Measurements from ENCODE around the gene GRID2. TPM values are rescaled to one million over a fixed set of nuclear protein-coding genes. Genes with fewer than 3 reads are reported as not detected.

GRID2 gene
- total and polyA plus RNA-seq, 2 donors (not counting 1 experiment from before 2014, with no cell fraction given) = under 0.01 to 0.02 TPM

DNA sequence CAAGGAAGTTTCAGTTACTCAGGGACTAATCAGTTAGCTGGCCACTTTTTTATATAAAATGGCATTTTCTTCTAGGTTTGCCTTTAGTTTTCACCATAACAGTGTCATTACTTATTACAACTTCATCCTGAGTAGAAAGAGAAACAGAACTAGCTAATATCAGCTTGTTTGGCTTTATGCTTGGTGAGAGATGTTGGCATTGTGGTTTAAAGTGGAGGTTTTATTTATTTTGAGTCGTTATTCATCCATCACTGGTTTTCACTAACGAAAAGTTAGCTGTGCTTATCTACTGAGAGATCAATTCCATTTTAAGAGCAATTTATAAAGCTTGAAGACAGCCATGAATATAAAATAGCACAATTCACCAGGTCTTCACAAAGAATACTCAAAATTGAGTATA is 714.5 kb downstream of the GRID2 start:
- no peaks in the 10 kb centered on the region for H3K9me3 ChIP-seq (ENCODE audit: control insufficient read depth, insufficient read depth, low read depth, low read length)
- H3K27ac ChIP-seq (ENCODE audit: insufficient read depth, low read length) = no peak overlapping the region
- peak in 1 of 2 donors; percentile 22 for DNase-seq (ENCODE audit: low read depth in 2 of 2)
- H4K20me1 ChIP-seq (ENCODE audit: control insufficient read depth, extremely low read depth, insufficient read depth, low read length) = no peaks in the 10 kb centered on the region
- no peak overlapping the region for H2AFZ ChIP-seq (ENCODE audit: low read length)
- no peak overlapping the region for H3K9ac ChIP-seq (ENCODE audit: insufficient read depth, low read length)
- H3K4me2 ChIP-seq (ENCODE audit: extremely low read depth, insufficient read depth, low read length) = no peak overlapping the region
- H3K36me3 ChIP-seq (ENCODE audit: control insufficient read depth, insufficient read depth, low read length) = no peaks in the 10 kb centered on the region
- H3K4me3 ChIP-seq (replicated peaks in 1 of 4; ENCODE audit: control extremely low read depth in 1 of 4, insufficient read depth in 1 of 4, low read depth in 3 of 4, low read length in 4 of 4) = no peak overlapping the region
- no peak for TF ChIP-seq EZH2 (IDR thresholded peaks at IDR 0.05; ENCODE audit: low read length, missing control alignments)
- TF ChIP-seq, protein P1, sequence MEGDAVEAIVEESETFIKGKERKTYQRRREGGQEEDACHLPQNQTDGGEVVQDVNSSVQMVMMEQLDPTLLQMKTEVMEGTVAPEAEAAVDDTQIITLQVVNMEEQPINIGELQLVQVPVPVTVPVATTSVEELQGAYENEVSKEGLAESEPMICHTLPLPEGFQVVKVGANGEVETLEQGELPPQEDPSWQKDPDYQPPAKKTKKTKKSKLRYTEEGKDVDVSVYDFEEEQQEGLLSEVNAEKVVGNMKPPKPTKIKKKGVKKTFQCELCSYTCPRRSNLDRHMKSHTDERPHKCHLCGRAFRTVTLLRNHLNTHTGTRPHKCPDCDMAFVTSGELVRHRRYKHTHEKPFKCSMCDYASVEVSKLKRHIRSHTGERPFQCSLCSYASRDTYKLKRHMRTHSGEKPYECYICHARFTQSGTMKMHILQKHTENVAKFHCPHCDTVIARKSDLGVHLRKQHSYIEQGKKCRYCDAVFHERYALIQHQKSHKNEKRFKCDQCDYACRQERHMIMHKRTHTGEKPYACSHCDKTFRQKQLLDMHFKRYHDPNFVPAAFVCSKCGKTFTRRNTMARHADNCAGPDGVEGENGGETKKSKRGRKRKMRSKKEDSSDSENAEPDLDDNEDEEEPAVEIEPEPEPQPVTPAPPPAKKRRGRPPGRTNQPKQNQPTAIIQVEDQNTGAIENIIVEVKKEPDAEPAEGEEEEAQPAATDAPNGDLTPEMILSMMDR (conservative IDR thresholded peaks at IDR 0.05 in 1 of 2, IDR thresholded peaks at IDR 0.05 in 1 of 2; ENCODE audit: low read depth in 1 of 2, low read length in 2 of 2) = no peak
- H3K27me3 ChIP-seq (ENCODE audit: control insufficient read depth, insufficient read depth, low read length) = no peaks in the 10 kb centered on the region
- no peaks in the 10 kb centered on the region for H3K4me1 ChIP-seq (ENCODE audit: control insufficient read depth, extremely low read depth, insufficient read depth, low read length)
- no peaks in the 10 kb centered on the region for H3K79me2 ChIP-seq (ENCODE audit: control insufficient read depth, insufficient read depth, low read length)

DNA sequence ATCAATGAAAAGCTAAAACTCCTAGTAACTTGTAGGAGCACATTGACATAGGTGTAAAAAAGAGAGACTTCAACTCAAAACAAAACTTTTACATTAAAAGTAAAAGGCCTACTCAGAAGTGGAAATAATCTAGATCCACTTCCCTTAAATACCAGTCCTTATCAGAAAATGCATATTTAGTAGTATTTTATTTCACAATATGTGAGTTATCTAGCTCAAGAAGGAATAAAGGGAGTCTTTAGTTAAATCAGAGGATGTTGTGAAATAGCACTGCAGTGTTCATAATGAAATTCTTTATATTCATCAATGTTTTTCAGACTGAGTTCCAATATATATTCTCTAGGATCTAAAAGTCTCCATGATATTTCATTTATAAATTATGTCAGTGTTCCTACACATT is 715.0 kb downstream of the GRID2 start:
- no peak overlapping the region for H3K9ac ChIP-seq (ENCODE audit: insufficient read depth, low read length)
- H3K27me3 ChIP-seq (ENCODE audit: control insufficient read depth, insufficient read depth, low read length) = no peaks in the 10 kb centered on the region
- H3K36me3 ChIP-seq (ENCODE audit: control insufficient read depth, insufficient read depth, low read length) = no peaks in the 10 kb centered on the region
- no peak overlapping the region for H3K4me2 ChIP-seq (ENCODE audit: extremely low read depth, insufficient read depth, low read length)
- no peak overlapping the region for H3K27ac ChIP-seq (ENCODE audit: insufficient read depth, low read length)
- no peak overlapping the region for H3K4me3 ChIP-seq (replicated peaks in 1 of 4; ENCODE audit: control extremely low read depth in 1 of 4, insufficient read depth in 1 of 4, low read depth in 3 of 4, low read length in 4 of 4)
- no peaks in the 10 kb centered on the region for H3K4me1 ChIP-seq (ENCODE audit: control insufficient read depth, extremely low read depth, insufficient read depth, low read length)
- no peaks in the 10 kb centered on the region for H4K20me1 ChIP-seq (ENCODE audit: control insufficient read depth, extremely low read depth, insufficient read depth, low read length)
- TF ChIP-seq EZH2 (IDR thresholded peaks at IDR 0.05; ENCODE audit: low read length, missing control alignments) = no peak
- TF ChIP-seq, protein P1 (conservative IDR thresholded peaks at IDR 0.05 in 1 of 2, IDR thresholded peaks at IDR 0.05 in 1 of 2; ENCODE audit: low read depth in 1 of 2, low read length in 2 of 2) = no peak
- DNase-seq (ENCODE audit: low read depth in 2 of 2) = peak in 1 of 2 donors; percentile 2
- no peak overlapping the region for H2AFZ ChIP-seq (ENCODE audit: low read length)
- H3K9me3 ChIP-seq (ENCODE audit: control insufficient read depth, insufficient read depth, low read depth, low read length) = no peaks in the 10 kb centered on the region
- no peaks in the 10 kb centered on the region for H3K79me2 ChIP-seq (ENCODE audit: control insufficient read depth, insufficient read depth, low read length)

DNA sequence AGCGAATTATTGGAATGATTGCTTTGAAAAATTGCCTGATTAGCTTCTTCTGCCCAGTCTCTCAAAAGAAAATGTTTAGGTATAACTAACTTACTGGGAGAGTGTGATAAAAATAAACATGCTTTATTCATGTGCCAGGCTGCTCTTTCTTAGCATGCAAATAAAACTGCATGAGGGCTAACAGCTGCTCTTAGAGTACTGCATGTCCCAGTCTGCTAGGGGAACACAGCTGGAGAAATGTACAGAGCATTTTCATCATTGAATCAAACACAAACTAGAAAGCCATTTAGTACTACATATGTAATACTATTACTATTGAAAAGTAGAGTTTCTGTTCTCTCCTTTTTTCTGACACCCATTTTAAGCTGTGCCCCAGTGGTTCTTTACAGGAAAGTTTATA is 726.0 kb downstream of the GRID2 start:
- Histone ChIP-seq H3K36me3 (ENCODE audit: control insufficient read depth, insufficient read depth, low read length) (no peaks in the 10 kb centered on the region), H2AFZ (ENCODE audit: low read length) (no peak overlapping the region), H3K9me3 (ENCODE audit: control insufficient read depth, insufficient read depth, low read depth, low read length) (no peaks in the 10 kb centered on the region), H4K20me1 (ENCODE audit: control insufficient read depth, extremely low read depth, insufficient read depth, low read length) (no peaks in the 10 kb centered on the region), H3K27me3 (ENCODE audit: control insufficient read depth, insufficient read depth, low read length) (no peaks in the 10 kb centered on the region), H3K9ac (ENCODE audit: insufficient read depth, low read length) (no peak overlapping the region), H3K4me2 (ENCODE audit: extremely low read depth, insufficient read depth, low read length) (no peak overlapping the region), H3K79me2 (ENCODE audit: control insufficient read depth, insufficient read depth, low read length) (no peaks in the 10 kb centered on the region), H3K27ac (ENCODE audit: insufficient read depth, low read length) (no peak overlapping the region), H3K4me1 (ENCODE audit: control insufficient read depth, extremely low read depth, insufficient read depth, low read length) (no peaks in the 10 kb centered on the region), H3K4me3 (replicated peaks in 1 of 4; ENCODE audit: control extremely low read depth in 1 of 4, insufficient read depth in 1 of 4, low read depth in 3 of 4, low read length in 4 of 4) (no peak overlapping the region)
- DNase-seq (ENCODE audit: low read depth in 2 of 2) = peak in 1 of 2 donors; percentile 50
- TF ChIP-seq, protein P1 (conservative IDR thresholded peaks at IDR 0.05 in 1 of 2, IDR thresholded peaks at IDR 0.05 in 1 of 2; ENCODE audit: low read depth in 1 of 2, low read length in 2 of 2) = no peak
- no peak for TF ChIP-seq EZH2 (IDR thresholded peaks at IDR 0.05; ENCODE audit: low read length, missing control alignments)

Data from fibroblast of lung (primary cell).